VCaP (cell line): ENCODE results near the gene RUVBL1.

ENCODE experiments used
- H3K27ac ChIP-seq: fragments of 450-650 bp; 2 replicates; pipeline ENCODE4 v1.5.1; 2017
- CTCF ChIP-seq: fragments of 450-650 bp; conservative IDR thresholded peaks from 2 replicates; pipeline ENCODE4 v1.5.1; 2017; ENCODE audit warnings: mild to moderate bottlenecking, moderate library complexity

Gene RUVBL1

GRCh38 chr3:128107834-128108233 is 15.8 kb downstream of the RUVBL1 start:
- TF ChIP-seq CTCF = no peak
- no peak overlapping the region for H3K27ac ChIP-seq

GRCh38 chr3:128103136-128103676 is 20.4 kb downstream of the RUVBL1 start:
- TF ChIP-seq CTCF = no peak
- no peak overlapping the region for H3K27ac ChIP-seq

- no peak overlapping the region for H3K27ac ChIP-seq
- no peak for TF ChIP-seq CTCF
These were observed 23.0 kb downstream of the RUVBL1 start for GRCh38 chr3:128100638-128101037.

- no peak for TF ChIP-seq CTCF
- no peak overlapping the region for H3K27ac ChIP-seq
These were observed 23.5 kb downstream of the RUVBL1 start for GRCh38 chr3:128100161-128100560.

GRCh38 chr3:128098234-128098633 is 25.4 kb downstream of the RUVBL1 start:
- H3K27ac ChIP-seq = peak overlapping the region; percentile 86
- TF ChIP-seq CTCF = no peak

DNA sequence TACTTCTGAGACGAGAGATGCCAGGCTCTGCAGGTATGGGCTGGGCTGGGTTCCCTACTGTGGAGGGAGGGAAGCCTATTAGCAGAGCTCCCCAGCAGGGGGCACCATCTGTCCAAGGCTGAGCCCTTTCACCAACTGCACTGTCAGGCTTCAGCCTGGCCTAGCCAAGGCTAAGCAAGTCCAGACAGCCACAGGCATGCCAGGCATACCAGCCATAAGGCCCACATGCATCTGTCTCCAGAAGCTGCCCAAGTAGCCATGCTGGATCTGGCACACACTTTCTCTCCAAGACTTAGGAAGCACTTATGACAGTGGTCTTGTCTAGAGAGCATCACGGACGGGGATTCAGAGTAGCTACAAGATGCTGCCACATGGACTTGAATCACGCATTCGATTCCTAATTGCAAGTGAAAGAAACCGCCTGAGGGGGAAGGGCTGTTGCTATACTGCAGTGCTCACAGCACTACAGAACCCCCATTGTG is 28.3 kb downstream of the RUVBL1 start:
- H3K27ac ChIP-seq = peak overlapping the region; percentile 86
- TF ChIP-seq CTCF = peak; percentile 86

DNA sequence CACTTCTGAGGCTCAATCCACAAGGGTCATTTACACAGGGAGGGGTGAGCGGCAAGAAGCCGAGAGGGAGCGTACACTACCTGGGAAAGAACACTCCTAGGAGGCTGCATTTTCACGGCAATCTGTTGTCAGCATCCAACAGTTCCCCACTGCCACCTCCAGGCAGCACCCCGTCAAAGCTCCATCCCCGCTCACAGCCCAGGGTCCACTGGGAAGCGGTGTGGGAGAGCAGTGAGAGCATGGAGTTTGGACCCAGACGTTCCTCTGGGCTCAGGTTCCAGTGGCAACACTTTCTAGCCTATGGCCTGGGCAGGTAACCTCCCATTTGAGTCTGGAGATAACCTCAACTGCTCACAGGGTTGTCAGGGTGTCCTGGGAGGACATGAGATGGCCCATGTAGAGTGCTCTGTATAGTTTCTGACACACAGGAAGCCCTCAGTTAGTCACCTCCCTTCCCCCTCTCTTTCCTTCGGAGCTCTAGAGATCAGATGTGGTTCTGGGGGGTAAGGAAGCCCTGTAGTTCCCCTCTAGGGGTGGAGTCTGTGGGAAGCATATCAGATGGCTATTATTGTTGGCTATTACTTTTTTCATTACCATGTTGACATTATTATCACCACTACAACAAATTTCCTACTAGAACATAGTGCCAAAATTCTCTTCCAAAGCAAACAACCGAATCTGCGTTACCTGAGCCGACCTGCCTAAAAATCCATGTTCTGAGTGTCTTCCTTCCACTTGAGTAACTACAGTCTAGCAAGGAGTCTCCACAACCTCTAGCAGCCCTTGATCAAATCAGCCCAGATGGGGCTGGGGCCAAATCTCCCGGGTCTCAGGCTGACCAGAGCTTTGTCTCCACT is 29.1 kb downstream of the RUVBL1 start:
- no peak for TF ChIP-seq CTCF

More for the DNA sequence above, 29.1 kb downstream of the RUVBL1 start:
- peak overlapping the region; percentile 86 for H3K27ac ChIP-seq
